GM21576 (cell line): Measurements from ENCODE around the gene CPNE7.

Experiments used
- ATAC-seq: cut with Tn5 transposase; IDR thresholded peaks from one replicate; pipeline ENCODE4 v1.9.1; 2021; ENCODE audit warnings: mild to moderate bottlenecking, moderate library complexity; ENCODE audit not compliant: unreplicated experiment

CPNE7 gene

GRCh38 chr16:89575247-89576152 lies at the start of gene CPNE7:
TSS of gene CPNE7 (plus strand) at chr16:89575758. CDS start at chr16:89575898, 140 bp downstream.
- ATAC-seq, result no peak

GRCh38 chr16:89529097-89529496 lies 46.5 kb upstream of the CPNE7 start:
- no peak for ATAC-seq

GRCh38 chr16:89530401-89531381 lies 44.9 kb upstream of the CPNE7 start:
- ATAC-seq, result no peak

- ATAC-seq, result no peak
Measured at GRCh38 chr16:89531821-89532526, 43.6 kb upstream of the CPNE7 start.

- no peak for ATAC-seq
Measured at GRCh38 chr16:89534252-89534756, 41.3 kb upstream of the CPNE7 start.

GRCh38 chr16:89536371-89536770 lies 39.2 kb upstream of the CPNE7 start:
- no peak for ATAC-seq

- ATAC-seq, result no peak
Measured at GRCh38 chr16:89536886-89537548, 38.5 kb upstream of the CPNE7 start.

GRCh38 chr16:89537549-89537925 lies 38.0 kb upstream of the CPNE7 start:
- ATAC-seq, result no peak

- no peak for ATAC-seq
Measured at GRCh38 chr16:89538286-89538685, 37.3 kb upstream of the CPNE7 start.

GRCh38 chr16:89540557-89540956 lies 35.0 kb upstream of the CPNE7 start:
- no peak for ATAC-seq

- no peak for ATAC-seq
Measured at GRCh38 chr16:89541792-89542191, 33.8 kb upstream of the CPNE7 start.

- no peak for ATAC-seq
Measured at GRCh38 chr16:89544113-89544512, 31.4 kb upstream of the CPNE7 start.

GRCh38 chr16:89544713-89545043 lies 30.9 kb upstream of the CPNE7 start:
- ATAC-seq, result no peak

- ATAC-seq, result no peak
Measured at GRCh38 chr16:89545044-89545830, 30.3 kb upstream of the CPNE7 start.

- ATAC-seq, result no peak
Measured at GRCh38 chr16:89545831-89546574, 29.6 kb upstream of the CPNE7 start.

- ATAC-seq, result no peak
Measured at GRCh38 chr16:89546781-89547180, 28.8 kb upstream of the CPNE7 start.

GRCh38 chr16:89547291-89547690 lies 28.3 kb upstream of the CPNE7 start:
- no peak for ATAC-seq

GRCh38 chr16:89547860-89548259 lies 27.7 kb upstream of the CPNE7 start:
- no peak for ATAC-seq
